ENCODE results near the gene PHB1. TPM values are rescaled to one million over a fixed set of nuclear protein-coding genes. Genes with fewer than 3 reads are reported as not detected.
A peak's percentile ranks its signal among the peaks of the same experiment; 100 is the strongest.

The PHB1 gene
- total RNA-seq, 1 donor from 2014 or later = 136 TPM

DNA sequence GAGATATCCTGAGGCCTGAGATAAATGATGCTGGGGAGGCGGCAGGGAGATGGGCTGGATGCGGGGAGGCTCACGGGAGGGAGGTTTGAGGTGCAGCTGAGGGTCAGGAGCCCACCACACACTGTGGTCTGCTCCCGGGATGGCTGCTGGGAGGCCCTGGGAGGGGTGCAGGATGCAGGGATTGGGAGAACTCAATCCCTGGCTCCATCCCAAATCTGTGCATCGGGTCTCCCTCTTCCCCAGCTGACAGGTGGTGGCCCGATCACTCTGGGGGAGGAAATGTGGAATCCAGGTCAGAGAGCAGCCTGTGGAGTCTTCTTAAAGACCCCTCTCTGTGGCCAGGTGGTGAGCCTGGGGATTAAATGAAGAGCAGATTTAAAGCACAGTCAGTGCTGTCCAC, 12.0 kb downstream of the PHB1 start:
- Mint-ChIP-seq H3K4me3 (no peak overlapping the region), H3K27me3 (ENCODE audit: low read depth) (no peaks in the 10 kb centered on the region), H3K4me1 (peaks cover 18% of the 10 kb centered on the region), H3K9me3 (no peaks in the 10 kb centered on the region), H3K27ac (no peak overlapping the region), H3K36me3 (peaks cover 20% of the 10 kb centered on the region)
- no peak for DNase-seq (ENCODE audit: low spot score in 2 of 2, unreplicated experiment in 2 of 2)
- TF ChIP-seq, protein P1, sequence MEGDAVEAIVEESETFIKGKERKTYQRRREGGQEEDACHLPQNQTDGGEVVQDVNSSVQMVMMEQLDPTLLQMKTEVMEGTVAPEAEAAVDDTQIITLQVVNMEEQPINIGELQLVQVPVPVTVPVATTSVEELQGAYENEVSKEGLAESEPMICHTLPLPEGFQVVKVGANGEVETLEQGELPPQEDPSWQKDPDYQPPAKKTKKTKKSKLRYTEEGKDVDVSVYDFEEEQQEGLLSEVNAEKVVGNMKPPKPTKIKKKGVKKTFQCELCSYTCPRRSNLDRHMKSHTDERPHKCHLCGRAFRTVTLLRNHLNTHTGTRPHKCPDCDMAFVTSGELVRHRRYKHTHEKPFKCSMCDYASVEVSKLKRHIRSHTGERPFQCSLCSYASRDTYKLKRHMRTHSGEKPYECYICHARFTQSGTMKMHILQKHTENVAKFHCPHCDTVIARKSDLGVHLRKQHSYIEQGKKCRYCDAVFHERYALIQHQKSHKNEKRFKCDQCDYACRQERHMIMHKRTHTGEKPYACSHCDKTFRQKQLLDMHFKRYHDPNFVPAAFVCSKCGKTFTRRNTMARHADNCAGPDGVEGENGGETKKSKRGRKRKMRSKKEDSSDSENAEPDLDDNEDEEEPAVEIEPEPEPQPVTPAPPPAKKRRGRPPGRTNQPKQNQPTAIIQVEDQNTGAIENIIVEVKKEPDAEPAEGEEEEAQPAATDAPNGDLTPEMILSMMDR (IDR thresholded peaks at IDR 0.05; ENCODE audit: unreplicated experiment) = no peak

DNA sequence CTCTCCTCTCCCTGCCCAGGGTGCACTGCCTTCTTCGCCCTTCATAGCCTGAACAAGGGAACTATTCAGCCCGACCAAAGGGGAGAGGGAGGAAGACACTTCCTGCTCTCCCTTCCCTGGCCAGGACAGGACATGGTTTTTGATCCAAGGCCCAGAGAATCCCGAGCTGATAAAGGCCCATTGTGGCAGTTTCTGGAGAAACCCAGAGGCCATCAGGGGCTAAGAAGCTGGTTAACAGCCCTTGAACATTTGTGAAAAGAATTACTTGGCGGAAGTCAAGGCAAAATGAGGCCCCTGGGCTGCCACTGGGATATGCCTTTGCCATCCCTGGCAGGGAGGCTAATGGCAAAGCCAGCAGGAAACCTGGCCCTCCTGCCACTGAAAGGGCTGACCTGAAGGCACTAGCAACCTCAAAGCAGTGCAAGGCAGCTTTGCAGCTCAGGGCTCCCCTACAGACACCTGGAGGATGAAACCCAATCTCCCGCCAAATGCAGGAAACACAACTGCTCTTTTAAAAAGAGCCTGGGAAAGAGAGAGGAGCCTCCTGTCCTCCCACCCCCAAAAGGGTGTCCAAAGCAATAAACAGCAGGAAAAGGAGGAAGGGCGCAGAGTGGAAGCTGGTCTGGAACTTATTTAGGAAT, 12.6 kb downstream of the PHB1 start:
- H3K27ac Mint-ChIP-seq = peak overlapping the region; percentile 55
- H3K4me3 Mint-ChIP-seq = no peak overlapping the region
- H3K4me1 Mint-ChIP-seq = peaks cover 18% of the 10 kb centered on the region
- H3K27me3 Mint-ChIP-seq (ENCODE audit: low read depth) = no peaks in the 10 kb centered on the region
- H3K36me3 Mint-ChIP-seq = peaks cover 20% of the 10 kb centered on the region
- TF ChIP-seq, protein P1 (IDR thresholded peaks at IDR 0.05; ENCODE audit: unreplicated experiment) = no peak
- DNase-seq (ENCODE audit: low spot score in 2 of 2, unreplicated experiment in 2 of 2) = no peak
- H3K9me3 Mint-ChIP-seq = no peaks in the 10 kb centered on the region

DNA sequence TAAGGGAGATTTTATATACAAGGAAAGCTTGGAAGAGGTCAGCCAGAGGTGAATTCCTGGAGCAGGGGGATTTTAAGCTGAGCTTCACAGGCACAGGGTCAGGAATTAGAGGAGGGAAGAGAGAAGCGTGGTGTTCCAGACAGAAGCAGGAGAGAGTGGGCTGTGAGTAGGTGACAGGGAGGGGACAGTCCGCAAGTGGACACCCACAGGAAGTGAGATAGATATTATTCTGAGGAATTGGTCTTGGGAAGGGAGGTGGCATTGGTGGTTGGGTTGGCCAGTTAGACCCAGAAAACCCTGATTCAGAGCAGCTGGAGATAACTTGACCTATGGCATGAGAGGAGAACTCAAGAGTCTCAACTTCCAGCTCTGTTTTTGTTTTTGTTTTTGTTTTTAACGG, 14.7 kb downstream of the PHB1 start:
- peak overlapping the region; percentile 73 for H3K27ac Mint-ChIP-seq
- no peaks in the 10 kb centered on the region for H3K27me3 Mint-ChIP-seq (ENCODE audit: low read depth)
- no peak for DNase-seq (ENCODE audit: low spot score in 2 of 2, unreplicated experiment in 2 of 2)
- peaks cover 11% of the 10 kb centered on the region for H3K36me3 Mint-ChIP-seq
- TF ChIP-seq, protein P1 (IDR thresholded peaks at IDR 0.05; ENCODE audit: unreplicated experiment) = no peak
- no peak overlapping the region for H3K4me3 Mint-ChIP-seq
- peaks cover 18% of the 10 kb centered on the region for H3K4me1 Mint-ChIP-seq
- H3K9me3 Mint-ChIP-seq = no peaks in the 10 kb centered on the region

DNA sequence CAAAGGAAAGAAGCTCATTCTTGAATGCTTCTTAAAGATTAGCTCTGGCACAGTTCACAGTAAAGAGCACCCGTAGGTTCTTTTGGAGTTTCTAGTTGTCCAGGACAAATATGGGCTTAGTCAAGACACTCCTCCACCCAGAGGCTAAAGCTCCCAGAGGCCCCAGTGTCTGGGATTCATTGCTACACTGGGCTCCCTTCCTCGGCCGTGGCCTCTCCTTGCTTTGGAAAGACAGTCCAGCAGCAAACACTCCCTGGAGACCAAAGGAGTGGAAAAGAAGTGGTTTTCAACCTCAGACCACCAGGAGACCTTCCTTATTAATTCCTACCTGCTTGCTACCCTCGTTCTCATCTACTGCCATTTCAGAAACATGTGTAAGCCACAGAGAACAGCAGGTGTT, 17.1 kb downstream of the PHB1 start:
- Mint-ChIP-seq H3K27ac (no peak overlapping the region), H3K27me3 (ENCODE audit: low read depth) (no peaks in the 10 kb centered on the region), H3K4me3 (no peak overlapping the region), H3K4me1 (peaks cover 26% of the 10 kb centered on the region), H3K36me3 (no peaks in the 10 kb centered on the region), H3K9me3 (no peaks in the 10 kb centered on the region)
- TF ChIP-seq, protein P1 (IDR thresholded peaks at IDR 0.05; ENCODE audit: unreplicated experiment) = no peak
- no peak for DNase-seq (ENCODE audit: low spot score in 2 of 2, unreplicated experiment in 2 of 2)

DNA sequence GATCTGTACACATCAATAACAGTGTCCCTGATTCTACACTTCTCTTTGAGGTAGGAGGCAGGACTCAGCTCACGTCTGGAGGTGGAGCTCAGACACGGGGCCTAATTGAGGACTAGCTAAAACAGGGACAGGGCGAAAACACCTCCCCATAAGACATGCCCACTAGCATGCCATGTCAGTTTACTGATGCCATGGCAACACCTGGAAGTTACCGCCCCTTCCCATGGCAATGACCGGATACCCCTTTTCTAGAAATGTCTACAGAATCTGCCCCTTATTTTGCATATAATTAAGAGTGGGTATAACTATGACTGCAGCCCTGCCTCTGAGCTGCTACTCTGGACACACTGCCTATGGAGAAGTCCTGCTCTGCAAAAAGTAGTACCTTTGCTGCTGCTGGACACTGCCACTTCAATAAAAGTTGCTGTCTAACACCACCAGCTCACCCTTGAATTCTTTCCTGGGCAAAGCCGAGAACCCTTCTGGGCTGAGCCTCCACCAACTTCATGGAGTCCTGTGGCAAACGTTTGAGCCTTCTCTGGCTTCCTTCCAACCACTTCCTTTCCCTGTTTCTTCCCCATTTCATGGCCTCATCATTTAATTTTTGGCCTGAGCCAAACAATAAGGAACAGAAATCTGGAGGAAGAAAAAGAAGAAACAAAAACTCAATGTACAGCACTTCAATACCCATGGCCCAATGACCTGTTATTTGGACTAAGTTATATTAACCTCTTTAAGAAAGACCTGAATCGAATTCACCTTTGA, 21.0 kb downstream of the PHB1 start:
- no peak for DNase-seq (ENCODE audit: low spot score in 2 of 2, unreplicated experiment in 2 of 2)
- Mint-ChIP-seq H3K36me3 (no peaks in the 10 kb centered on the region), H3K4me1 (peaks cover 18% of the 10 kb centered on the region), H3K9me3 (no peaks in the 10 kb centered on the region), H3K27ac (peak overlapping the region; percentile 85), H3K4me3 (no peak overlapping the region), H3K27me3 (ENCODE audit: low read depth) (no peaks in the 10 kb centered on the region)
- TF ChIP-seq, protein P1 (IDR thresholded peaks at IDR 0.05; ENCODE audit: unreplicated experiment) = no peak

Measured in mesothelial cell of epicardium (in vitro differentiated cells).